Hippocampal formation (tissue), 2 donors: ENCODE measurements around the gene OR1J1.

ENCODE experiments used
- DNase-seq, 2 donors: peaks; one replicate each; lab custom pipeline; 2025; lab: John Stamatoyannopoulos, UW

Gene OR1J1

DNA sequence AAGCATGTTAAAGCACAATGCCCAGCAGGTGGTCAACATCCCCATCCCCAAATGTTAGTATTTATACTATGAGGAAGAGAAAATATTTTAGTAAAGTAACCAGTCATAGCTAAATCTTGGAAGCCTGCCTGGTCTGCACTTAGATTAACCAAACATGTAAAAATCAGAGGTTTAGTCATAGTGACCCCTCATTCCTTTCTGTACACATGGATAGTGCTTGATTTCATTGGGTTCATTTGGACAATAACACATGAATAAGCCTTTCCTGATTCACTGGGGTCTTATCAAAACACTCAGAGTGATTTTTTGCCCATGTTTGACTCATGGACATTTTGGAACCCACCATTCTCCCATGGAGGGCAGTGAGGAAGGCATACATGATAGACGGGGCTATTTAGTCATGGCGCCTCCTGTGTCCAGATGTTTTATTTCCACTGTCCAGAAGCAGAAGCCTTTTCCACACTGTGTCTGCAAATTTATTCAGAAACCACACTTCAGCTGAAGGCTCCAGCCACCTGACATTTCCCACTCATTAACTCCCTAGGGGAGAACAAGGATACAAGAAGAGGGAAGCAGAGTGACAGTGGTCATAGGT lies 32.5 kb downstream of the OR1J1 start:
- DNase-seq: no peak

GRCh38 chr9:122444041-122444733 lies 33.5 kb downstream of the OR1J1 start:
- no peak for DNase-seq

DNA sequence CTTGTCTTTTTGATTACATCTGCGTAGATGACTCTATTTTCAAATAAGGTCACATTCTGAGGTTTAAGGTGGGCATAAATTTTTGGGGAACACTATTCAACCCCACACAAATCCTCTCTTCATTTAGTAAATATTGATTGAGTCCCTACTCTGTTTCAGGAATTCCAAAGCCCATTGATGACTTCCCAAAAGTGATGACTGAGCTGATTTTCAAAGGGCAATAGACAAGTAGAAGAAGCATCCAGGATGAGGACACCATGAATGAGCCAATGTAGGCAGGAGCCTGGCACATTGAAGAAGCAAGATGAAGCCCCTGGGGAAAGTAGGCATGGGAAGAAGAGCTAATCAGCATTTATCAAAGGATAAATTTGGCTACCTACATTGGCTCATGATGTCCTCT lies 35.2 kb downstream of the OR1J1 start:
- no peak for DNase-seq
